GM12865 (cell line): ENCODE data around the gene SLC7A9.
"Not testable (repeated sequence)": the region's sequence is repeated elsewhere in the genome, so short reads cannot be mapped to it uniquely, and the experiment has no call there.

ENCODE experiments used
- DNase-seq: peaks from one replicate; pipeline ENCODE4 v3.0.0; 2010; ENCODE audit warnings: low read depth
- H3K4me3 ChIP-seq: 2 replicates; pipeline ENCODE4 v1.5.1; 2011; ENCODE audit warnings: mild to moderate bottlenecking, low read depth, low read length, control low read depth
- CTCF ChIP-seq: IDR thresholded peaks from 2 replicates; pipeline ENCODE4 v1.5.1; 2011; ENCODE audit warnings: low read length, control low read depth, low read depth, inconsistent platforms; ENCODE audit not compliant: insufficient read depth; ENCODE audit errors: missing control alignments

SLC7A9 gene

GRCh38 chr19:32837531-32837930 is 32.0 kb downstream of the SLC7A9 start:
- no peak for DNase-seq
- TF ChIP-seq CTCF, result no peak
- H3K4me3 ChIP-seq, result no peak overlapping the region

GRCh38 chr19:32833388-32833787 is 36.2 kb downstream of the SLC7A9 start:
- not testable (repeated sequence) for H3K4me3 ChIP-seq, DNase-seq

- not testable (repeated sequence) for DNase-seq
These were observed 36.7 kb downstream of the SLC7A9 start for GRCh38 chr19:32832825-32833224.

GRCh38 chr19:32832094-32832493 is 37.5 kb downstream of the SLC7A9 start:
- H3K4me3 ChIP-seq, DNase-seq: not testable (repeated sequence)

More at GRCh38 chr19:32832825-32833224, 36.7 kb downstream of the SLC7A9 start:
- H3K4me3 ChIP-seq, result not testable (repeated sequence)

- no peak for DNase-seq
- no peak for TF ChIP-seq CTCF
These were observed 38.0 kb downstream of the SLC7A9 start for GRCh38 chr19:32831611-32832010.

GRCh38 chr19:32830231-32831014 is 39.1 kb downstream of the SLC7A9 start:
- DNase-seq, result peak; percentile 50
- TF ChIP-seq CTCF, result no peak
- H3K4me3 ChIP-seq, result no peak overlapping the region

More at GRCh38 chr19:32831611-32832010, 38.0 kb downstream of the SLC7A9 start:
- no peak overlapping the region for H3K4me3 ChIP-seq

- no peak for DNase-seq
- TF ChIP-seq CTCF, result no peak
- no peak overlapping the region for H3K4me3 ChIP-seq
These were observed 40.1 kb downstream of the SLC7A9 start for GRCh38 chr19:32829345-32829896.

GRCh38 chr19:32828643-32829344 is 40.8 kb downstream of the SLC7A9 start:
- no peak overlapping the region for H3K4me3 ChIP-seq
- no peak for TF ChIP-seq CTCF
- no peak for DNase-seq
